HL-60 (cell line): ENCODE measurements around the gene PIGV.

Experiments used
- DNase-seq, 2 experiments: peaks; one replicate each; pipeline ENCODE4 v3.0.0-alpha.2; 2010 to 2020; ENCODE audit warnings: low read depth in 1 of 2, low spot score in 1 of 2
- H3K27ac ChIP-seq: fragments of 250-450 bp; sonication (Bioruptor Pico); replicated peaks from 2 replicates; pipeline ENCODE4 v1.5.1; 2020; ENCODE audit warnings: mild to moderate bottlenecking, moderate library complexity
- H3K27me3 ChIP-seq: fragments of 250-450 bp; sonication (Bioruptor Pico); 2 replicates; pipeline ENCODE4 v1.5.1; 2021; ENCODE audit warnings: mild to moderate bottlenecking, moderate library complexity; ENCODE audit not compliant: insufficient read depth, poor library complexity, severe bottlenecking
- H3K4me3 ChIP-seq: replicated peaks from 2 replicates; pipeline ENCODE4 v1.5.1; 2011; ENCODE audit warnings: mild to moderate bottlenecking, control low read depth, low read length; ENCODE audit not compliant: insufficient read depth
- GABPA ChIP-seq: IDR thresholded peaks from 2 replicates; pipeline ENCODE4 v1.6.1; 2012; ENCODE audit warnings: low read depth
- POLR2AphosphoS5 ChIP-seq: IDR thresholded peaks from 2 replicates; pipeline ENCODE4 v1.6.1; 2012; ENCODE audit warnings: low read depth
- SPI1 ChIP-seq: IDR thresholded peaks from 2 replicates; pipeline ENCODE4 v1.6.1; 2012; ENCODE audit warnings: low read depth, mild to moderate bottlenecking, borderline replicate concordance
- TF ChIP-seq, protein P1 (sequence below): IDR thresholded peaks from one replicate; pipeline ENCODE4 v1.5.1; 2011; ENCODE audit warnings: low read length, control low read depth, inconsistent platforms; ENCODE audit not compliant: insufficient read depth
- TF ChIP-seq, protein P2 (sequence below): IDR thresholded peaks from 2 replicates; pipeline ENCODE4 v1.6.1; 2012; ENCODE audit warnings: low read depth; ENCODE audit not compliant: insufficient replicate concordance

PIGV gene

DNA sequence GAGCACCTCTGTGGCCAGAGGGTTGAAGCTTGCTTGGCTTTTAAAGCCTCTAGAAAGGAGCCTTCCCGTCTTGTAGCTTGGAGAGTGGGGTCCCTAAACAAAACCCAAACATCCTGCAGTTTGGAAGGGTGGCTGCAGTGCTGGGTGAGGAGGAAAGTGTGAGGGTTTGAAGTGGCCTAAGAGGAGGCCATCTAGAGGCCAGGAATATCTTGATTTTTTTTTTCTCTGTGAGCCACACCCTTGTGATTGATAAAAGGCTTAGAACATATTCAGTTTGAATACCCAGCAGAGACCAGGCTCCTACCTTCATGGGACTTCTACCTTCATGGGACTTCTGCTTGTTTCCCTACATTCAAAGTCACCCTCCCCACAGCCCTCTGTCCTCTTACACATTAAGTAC is 37.3 kb upstream of the PIGV start:
- DNase-seq = no peak
- no peak overlapping the region for H3K27ac ChIP-seq
- H3K4me3 ChIP-seq = no peak overlapping the region
- no peaks in the 10 kb centered on the region for H3K27me3 ChIP-seq
- TF ChIP-seq, protein P1, sequence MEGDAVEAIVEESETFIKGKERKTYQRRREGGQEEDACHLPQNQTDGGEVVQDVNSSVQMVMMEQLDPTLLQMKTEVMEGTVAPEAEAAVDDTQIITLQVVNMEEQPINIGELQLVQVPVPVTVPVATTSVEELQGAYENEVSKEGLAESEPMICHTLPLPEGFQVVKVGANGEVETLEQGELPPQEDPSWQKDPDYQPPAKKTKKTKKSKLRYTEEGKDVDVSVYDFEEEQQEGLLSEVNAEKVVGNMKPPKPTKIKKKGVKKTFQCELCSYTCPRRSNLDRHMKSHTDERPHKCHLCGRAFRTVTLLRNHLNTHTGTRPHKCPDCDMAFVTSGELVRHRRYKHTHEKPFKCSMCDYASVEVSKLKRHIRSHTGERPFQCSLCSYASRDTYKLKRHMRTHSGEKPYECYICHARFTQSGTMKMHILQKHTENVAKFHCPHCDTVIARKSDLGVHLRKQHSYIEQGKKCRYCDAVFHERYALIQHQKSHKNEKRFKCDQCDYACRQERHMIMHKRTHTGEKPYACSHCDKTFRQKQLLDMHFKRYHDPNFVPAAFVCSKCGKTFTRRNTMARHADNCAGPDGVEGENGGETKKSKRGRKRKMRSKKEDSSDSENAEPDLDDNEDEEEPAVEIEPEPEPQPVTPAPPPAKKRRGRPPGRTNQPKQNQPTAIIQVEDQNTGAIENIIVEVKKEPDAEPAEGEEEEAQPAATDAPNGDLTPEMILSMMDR = no peak

GRCh38 chr1:26752519-26752918 is 35.2 kb upstream of the PIGV start:
- Histone ChIP-seq H3K27ac (no peak overlapping the region), H3K27me3 (no peaks in the 10 kb centered on the region), H3K4me3 (no peak overlapping the region)
- no peak for TF ChIP-seq POLR2AphosphoS5
- TF ChIP-seq, protein P2, sequence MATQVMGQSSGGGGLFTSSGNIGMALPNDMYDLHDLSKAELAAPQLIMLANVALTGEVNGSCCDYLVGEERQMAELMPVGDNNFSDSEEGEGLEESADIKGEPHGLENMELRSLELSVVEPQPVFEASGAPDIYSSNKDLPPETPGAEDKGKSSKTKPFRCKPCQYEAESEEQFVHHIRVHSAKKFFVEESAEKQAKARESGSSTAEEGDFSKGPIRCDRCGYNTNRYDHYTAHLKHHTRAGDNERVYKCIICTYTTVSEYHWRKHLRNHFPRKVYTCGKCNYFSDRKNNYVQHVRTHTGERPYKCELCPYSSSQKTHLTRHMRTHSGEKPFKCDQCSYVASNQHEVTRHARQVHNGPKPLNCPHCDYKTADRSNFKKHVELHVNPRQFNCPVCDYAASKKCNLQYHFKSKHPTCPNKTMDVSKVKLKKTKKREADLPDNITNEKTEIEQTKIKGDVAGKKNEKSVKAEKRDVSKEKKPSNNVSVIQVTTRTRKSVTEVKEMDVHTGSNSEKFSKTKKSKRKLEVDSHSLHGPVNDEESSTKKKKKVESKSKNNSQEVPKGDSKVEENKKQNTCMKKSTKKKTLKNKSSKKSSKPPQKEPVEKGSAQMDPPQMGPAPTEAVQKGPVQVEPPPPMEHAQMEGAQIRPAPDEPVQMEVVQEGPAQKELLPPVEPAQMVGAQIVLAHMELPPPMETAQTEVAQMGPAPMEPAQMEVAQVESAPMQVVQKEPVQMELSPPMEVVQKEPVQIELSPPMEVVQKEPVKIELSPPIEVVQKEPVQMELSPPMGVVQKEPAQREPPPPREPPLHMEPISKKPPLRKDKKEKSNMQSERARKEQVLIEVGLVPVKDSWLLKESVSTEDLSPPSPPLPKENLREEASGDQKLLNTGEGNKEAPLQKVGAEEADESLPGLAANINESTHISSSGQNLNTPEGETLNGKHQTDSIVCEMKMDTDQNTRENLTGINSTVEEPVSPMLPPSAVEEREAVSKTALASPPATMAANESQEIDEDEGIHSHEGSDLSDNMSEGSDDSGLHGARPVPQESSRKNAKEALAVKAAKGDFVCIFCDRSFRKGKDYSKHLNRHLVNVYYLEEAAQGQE = no peak
- TF ChIP-seq, protein P1 = no peak
- no peak for TF ChIP-seq GABPA
- no peak for TF ChIP-seq SPI1
- DNase-seq = no peak

GRCh38 chr1:26754086-26754874 is 33.5 kb upstream of the PIGV start:
- Histone ChIP-seq H3K4me3 (no peak overlapping the region), H3K27me3 (no peaks in the 10 kb centered on the region), H3K27ac (no peak overlapping the region)
- DNase-seq = no peak
- TF ChIP-seq SPI1 = no peak
- TF ChIP-seq, protein P1 = no peak
- TF ChIP-seq, protein P2 = no peak
- TF ChIP-seq POLR2AphosphoS5 = no peak
- TF ChIP-seq GABPA = no peak

DNA sequence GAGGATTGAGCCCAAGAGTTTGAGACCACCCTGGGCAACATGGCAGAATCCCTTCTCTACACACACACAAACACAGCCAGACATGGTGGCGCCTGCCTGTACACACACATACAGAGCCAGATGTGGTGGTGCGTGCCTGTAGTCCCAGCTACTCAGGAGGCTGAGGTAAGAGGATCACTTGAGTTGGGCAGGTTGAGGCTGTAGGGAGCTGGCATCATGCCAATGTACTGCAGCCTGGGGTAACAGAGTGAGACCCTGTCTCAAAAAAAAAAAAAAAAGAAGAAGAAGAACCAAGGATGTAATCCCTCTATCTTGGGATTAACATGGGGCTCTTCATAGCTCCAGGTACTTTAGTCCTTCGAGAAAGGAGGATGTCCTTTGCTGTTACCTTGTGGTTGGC is 29.4 kb upstream of the PIGV start:
- TF ChIP-seq POLR2AphosphoS5 (no peak), GABPA (no peak), SPI1 (no peak)
- TF ChIP-seq, protein P2 = no peak
- TF ChIP-seq, protein P1 = no peak
- Histone ChIP-seq H3K4me3 (no peak overlapping the region), H3K27ac (no peak overlapping the region), H3K27me3 (no peaks in the 10 kb centered on the region)
- DNase-seq = no peak
